HG02571 (cell line): ENCODE data around the gene HS1BP3.
A peak's percentile ranks its signal among the peaks of the same experiment; 100 is the strongest.

Experiments used
- ATAC-seq: cut with Tn5 transposase; IDR thresholded peaks from one replicate; pipeline ENCODE4 v1.9.1; 2021; ENCODE audit warnings: mild to moderate bottlenecking, moderate library complexity; ENCODE audit not compliant: unreplicated experiment

Gene HS1BP3

GRCh38 chr2:20675701-20676352 lies 24.9 kb upstream of the HS1BP3 start:
- ATAC-seq = peak; percentile 55

GRCh38 chr2:20674974-20675679 lies 24.2 kb upstream of the HS1BP3 start:
- no peak for ATAC-seq

GRCh38 chr2:20674309-20674965 lies 23.5 kb upstream of the HS1BP3 start:
- ATAC-seq = no peak

GRCh38 chr2:20673686-20674308 lies 22.9 kb upstream of the HS1BP3 start:
- no peak for ATAC-seq

- no peak for ATAC-seq
These were observed 21.5 kb upstream of the HS1BP3 start for GRCh38 chr2:20672201-20672951.

- ATAC-seq = no peak
These were observed 20.8 kb upstream of the HS1BP3 start for GRCh38 chr2:20671736-20672080.

GRCh38 chr2:20671036-20671735 lies 20.3 kb upstream of the HS1BP3 start:
- no peak for ATAC-seq

GRCh38 chr2:20670315-20671035 lies 19.6 kb upstream of the HS1BP3 start:
- ATAC-seq = no peak

GRCh38 chr2:20669562-20670314 lies 18.8 kb upstream of the HS1BP3 start:
- no peak for ATAC-seq

- no peak for ATAC-seq
These were observed 18.1 kb upstream of the HS1BP3 start for GRCh38 chr2:20668871-20669475.

- no peak for ATAC-seq
These were observed 17.6 kb upstream of the HS1BP3 start for GRCh38 chr2:20668451-20668850.

- no peak for ATAC-seq
These were observed 16.9 kb upstream of the HS1BP3 start for GRCh38 chr2:20667531-20668401.

- ATAC-seq = no peak
These were observed 16.2 kb upstream of the HS1BP3 start for GRCh38 chr2:20667151-20667530.

- ATAC-seq = no peak
These were observed 15.6 kb upstream of the HS1BP3 start, which contains the start of gene GDF7 for GRCh38 chr2:20666304-20667150. GDF7 (plus strand) TSS chr2:20667144; CDS start chr2:20667240, 96 bp downstream.

- no peak for ATAC-seq
These were observed 15.1 kb upstream of the HS1BP3 start for GRCh38 chr2:20666005-20666303.

- ATAC-seq = no peak
These were observed 14.5 kb upstream of the HS1BP3 start for GRCh38 chr2:20665243-20666004.
